Measurements from ENCODE around the gene WNT6. TPM values are rescaled to one million over a fixed set of nuclear protein-coding genes. Genes with fewer than 3 reads are reported as not detected.

The WNT6 gene
- total and polyA plus RNA-seq, 4 donors: 0.08 to 0.20 TPM; not detected in 2

- 9% methylated on average over 86 of the region's 86 CpGs for WGBS
- Histone ChIP-seq H3K9ac (ENCODE audit: low read depth in 1 of 2, low read length in 2 of 2) (no peak overlapping the region), H3K4me3 (ENCODE audit: low read depth in 1 of 3, low read length in 3 of 3) (no peak overlapping the region), H3K4me1 (ENCODE audit: control insufficient read depth in 4 of 4, insufficient read depth in 4 of 4, low read length in 3 of 4) (peaks cover 4 to 17% (median 9%) of the 10 kb centered on the region in 4 donors), H3K27me3 (ENCODE audit: control insufficient read depth in 4 of 4, insufficient read depth in 4 of 4, low read length in 3 of 4) (peaks cover 7 to 28% (median 20%) of the 10 kb centered on the region in 4 donors), H3K27ac (ENCODE audit: low read depth in 1 of 2, low read length in 2 of 2) (no peak overlapping the region), H3K36me3 (ENCODE audit: control insufficient read depth in 4 of 4, insufficient read depth in 3 of 4, low read depth in 1 of 4, low read length in 3 of 4) (no peaks in the 10 kb centered on the region), H3K9me3 (ENCODE audit: control insufficient read depth in 4 of 4, low read length in 3 of 4) (no peaks in the 10 kb centered on the region)
- TF ChIP-seq TAF1 (conservative IDR thresholded peaks at IDR 0.05) (no peak), HNF4A (conservative IDR thresholded peaks at IDR 0.05) (no peak), GABPA (IDR thresholded peaks at IDR 0.05 in 1 of 2, conservative IDR thresholded peaks at IDR 0.05 in 1 of 2) (no peak), FOXA2 (IDR thresholded peaks at IDR 0.05) (no peak), REST (IDR thresholded peaks at IDR 0.05) (no peak), SP1 (IDR thresholded peaks at IDR 0.05) (no peak), RAD21 (IDR thresholded peaks at IDR 0.05) (no peak), MAX (IDR thresholded peaks at IDR 0.05) (no peak), HNF4G (IDR thresholded peaks at IDR 0.05) (no peak), ZBTB33 (IDR thresholded peaks at IDR 0.05) (no peak), YY1 (IDR thresholded peaks at IDR 0.05) (no peak), CTCF (IDR thresholded peaks at IDR 0.05; ENCODE audit: low read depth, low read length, missing input control) (no peak), ATF3 (IDR thresholded peaks at IDR 0.05) (no peak), NR2F2 (IDR thresholded peaks at IDR 0.05) (no peak), JUND (IDR thresholded peaks at IDR 0.05) (no peak), FOXA1 (IDR thresholded peaks at IDR 0.05) (no peak), EGR1 (IDR thresholded peaks at IDR 0.05; ENCODE audit: low read depth in 2 of 2) (no peak)
- DNase-seq (ENCODE audit: low spot score): no peak
Measured at GRCh38 chr2:218873359-218874194, 14.0 kb downstream of the WNT6 start.
